GDM1 (cell line): ENCODE measurements around the gene IFNA17.
A peak's percentile ranks its signal among the peaks of the same experiment; 100 is the strongest.
"Not testable (repeated sequence)": the region's sequence is repeated elsewhere in the genome, so short reads cannot be mapped to it uniquely, and the experiment has no call there.

ENCODE experiments used
- DNase-seq: peaks from one replicate; lab custom pipeline; 2025; lab: John Stamatoyannopoulos, UW

The IFNA17 gene

GRCh38 chr9:21228122-21228521 is at the start of gene IFNA17:
Gene IFNA17, minus strand, starts transcription at chr9:21228222. Its CDS starts 49 bp downstream, at chr9:21228173.
- no peak for DNase-seq

DNA sequence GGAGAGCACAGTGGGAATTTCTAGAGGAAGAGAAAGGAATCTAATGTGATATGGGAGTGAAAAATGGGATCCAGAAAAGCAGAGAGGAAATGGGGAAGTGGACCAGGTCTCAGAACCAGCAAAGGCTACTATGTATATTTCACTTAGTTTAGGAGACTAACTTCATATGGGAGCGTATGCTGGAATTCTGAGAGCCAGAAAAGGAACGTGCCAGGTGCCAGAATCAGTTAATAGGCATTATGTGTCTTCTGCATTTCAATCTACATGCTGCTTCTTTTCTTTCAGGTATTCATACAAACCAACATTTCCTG is 40.3 kb upstream of the IFNA17 start:
- no peak for DNase-seq

- no peak for DNase-seq
Measured at GRCh38 chr9:21267485-21268346, 39.7 kb upstream of the IFNA17 start.

GRCh38 chr9:21266733-21267484 is 38.9 kb upstream of the IFNA17 start:
- DNase-seq, result no peak

DNA sequence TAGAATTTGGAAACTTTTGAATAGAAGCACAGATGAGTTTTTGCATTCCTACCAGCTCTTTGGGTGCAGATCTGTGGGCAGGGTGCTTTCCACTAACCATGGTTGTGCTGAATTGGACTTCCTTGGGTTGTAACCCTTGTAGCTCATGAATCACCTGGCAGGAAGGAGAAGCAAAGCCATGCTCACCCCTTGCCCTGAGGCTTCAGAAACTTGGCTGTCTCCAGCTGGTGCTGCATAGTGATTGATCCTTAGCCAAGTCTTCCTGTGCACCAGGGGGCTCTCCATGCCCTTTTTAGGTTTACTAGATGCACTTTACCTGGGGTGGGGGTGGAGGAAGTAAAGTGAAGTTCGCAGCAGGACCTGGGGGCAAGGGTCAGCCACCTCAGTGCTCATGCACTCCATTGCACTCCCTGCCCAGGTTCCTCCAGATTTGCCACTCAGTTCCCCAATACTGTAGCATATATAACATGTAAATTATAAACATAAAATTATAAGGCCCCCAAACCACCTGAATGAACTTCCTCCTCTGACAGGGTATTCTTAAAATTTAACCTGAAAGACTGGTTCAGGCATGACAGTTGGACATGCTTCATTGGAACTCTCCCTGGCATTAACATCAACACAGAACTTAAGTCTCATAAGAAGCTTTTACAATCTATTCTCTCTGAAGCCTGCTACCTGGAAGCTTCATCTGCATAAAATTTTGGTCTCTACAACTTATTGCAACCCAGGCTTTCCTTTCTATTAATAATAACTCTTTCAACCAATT is 37.6 kb upstream of the IFNA17 start:
- DNase-seq, result no peak

- DNase-seq, result no peak
Measured at GRCh38 chr9:21255538-21256212, 27.7 kb upstream of the IFNA17 start.

- DNase-seq, result peak; percentile 52
Measured at GRCh38 chr9:21252721-21253547, 24.9 kb upstream of the IFNA17 start.

DNA sequence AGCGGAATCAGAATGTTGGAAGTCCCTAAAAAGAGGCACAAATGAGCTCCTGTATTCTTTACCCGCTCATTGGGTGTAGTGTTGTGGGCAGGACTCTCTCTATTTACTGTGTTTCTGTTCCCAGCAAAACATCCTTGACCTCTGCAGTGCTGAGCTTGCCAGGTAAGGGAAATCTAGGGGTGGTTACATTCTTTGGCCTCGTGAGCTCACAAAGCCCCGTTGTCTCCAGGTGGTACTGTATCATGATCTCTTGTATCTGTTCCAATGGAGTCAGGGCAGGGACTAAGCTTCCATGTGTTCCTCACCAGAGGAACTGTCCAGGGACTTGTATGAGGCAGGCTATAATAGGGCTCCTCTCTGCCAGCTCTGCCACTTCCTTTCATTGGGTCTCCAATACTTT is 23.6 kb upstream of the IFNA17 start:
- DNase-seq, result no peak

DNA sequence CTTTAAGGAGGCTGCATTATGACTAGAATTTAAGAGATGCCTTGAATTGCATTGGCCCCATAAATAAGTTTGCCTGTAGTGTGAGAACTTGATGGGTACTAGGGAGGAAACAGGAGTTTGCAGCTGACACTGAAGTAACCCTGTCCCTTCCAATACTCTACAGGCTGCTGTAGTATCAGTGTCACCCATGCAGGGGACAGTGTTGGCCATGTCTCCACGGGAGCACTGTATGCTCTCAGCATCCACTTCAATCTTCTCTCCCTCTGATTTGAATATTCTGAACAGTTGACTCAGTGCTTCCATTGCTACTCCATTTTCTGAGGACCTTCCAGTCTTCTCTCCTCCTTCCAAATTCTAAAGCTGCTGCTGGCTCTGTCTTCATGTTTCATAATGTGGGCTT is 23.2 kb upstream of the IFNA17 start:
- no peak for DNase-seq

DNA sequence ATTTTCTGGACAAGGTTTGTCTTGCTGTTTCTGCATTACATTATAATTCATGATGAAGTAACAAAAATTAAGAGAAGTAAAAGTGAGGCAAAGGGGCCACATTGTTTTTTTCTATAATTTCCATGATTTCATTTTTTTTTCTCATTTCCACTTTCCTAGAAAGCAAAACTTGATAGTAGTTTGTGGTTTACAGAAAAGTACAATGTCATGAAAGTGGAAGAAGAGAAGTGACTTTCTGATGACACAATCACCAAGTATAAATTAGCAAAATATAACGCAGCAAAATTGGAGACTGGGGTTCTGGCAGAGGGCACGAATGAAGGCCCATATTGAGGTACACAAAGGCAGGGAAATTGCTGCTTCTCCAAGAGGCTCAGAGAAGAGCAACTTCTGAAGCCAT is 16.8 kb upstream of the IFNA17 start:
- no peak for DNase-seq

GRCh38 chr9:21239911-21240310 is 11.9 kb upstream of the IFNA17 start, which contains the start of gene IFNA14:
Gene IFNA14, minus strand, starts transcription at chr9:21240005. Its CDS starts 70 bp downstream, at chr9:21239935.
- no peak for DNase-seq

- DNase-seq, result not testable (repeated sequence)
Measured at GRCh38 chr9:21236360-21236714, 8.3 kb upstream of the IFNA17 start.

- DNase-seq, result peak; percentile 38
Measured at GRCh38 chr9:21235468-21236359, 7.7 kb upstream of the IFNA17 start.

- no peak for DNase-seq
Measured at GRCh38 chr9:21234153-21234687, 6.2 kb upstream of the IFNA17 start.

DNA sequence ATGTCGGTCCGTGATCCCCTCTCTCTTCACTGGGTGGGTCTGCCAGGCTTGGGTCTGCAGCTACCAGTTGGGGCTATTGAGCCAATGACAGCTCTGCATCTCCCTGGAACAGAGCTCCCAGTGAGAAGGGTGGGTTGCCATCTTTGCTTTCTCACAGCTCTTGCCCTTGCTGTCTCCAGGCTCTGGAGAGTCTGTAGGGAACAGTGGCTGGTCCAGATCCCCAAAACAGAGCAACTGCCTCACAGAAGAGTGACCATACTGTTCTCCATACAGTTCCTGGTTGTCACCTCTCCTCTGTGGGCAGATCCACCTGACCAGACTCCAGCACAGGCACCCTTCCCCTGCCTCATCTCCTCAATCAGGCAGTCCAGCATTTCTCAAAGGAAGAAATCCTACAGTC is 5.2 kb upstream of the IFNA17 start:
- DNase-seq, result no peak

DNA sequence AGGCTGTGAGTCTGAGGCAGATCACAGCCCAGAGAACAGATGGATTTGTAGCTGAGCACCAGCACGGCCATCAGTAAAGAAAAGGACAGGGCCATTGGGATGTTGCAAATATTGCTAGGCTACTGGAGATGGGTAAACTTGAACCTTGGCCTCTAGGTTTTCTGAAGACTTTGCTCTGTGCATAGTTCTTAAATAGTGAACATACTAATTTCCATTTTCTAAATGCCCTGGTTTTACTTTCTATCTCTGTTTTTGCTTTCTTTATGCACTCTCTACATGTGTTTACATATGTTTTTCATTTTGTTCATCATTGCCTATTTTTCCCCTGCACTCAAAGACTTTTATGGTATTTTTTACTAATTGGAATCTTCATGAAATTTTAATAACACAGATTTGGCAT is 10.8 kb downstream of the IFNA17 start, which contains the start of gene IFNA16:
Gene IFNA16, minus strand, starts transcription at position 101 of the 400 bp plus-strand sequence. Its CDS starts 6 bp downstream, at position 95.
- DNase-seq, result not testable (repeated sequence)

DNA sequence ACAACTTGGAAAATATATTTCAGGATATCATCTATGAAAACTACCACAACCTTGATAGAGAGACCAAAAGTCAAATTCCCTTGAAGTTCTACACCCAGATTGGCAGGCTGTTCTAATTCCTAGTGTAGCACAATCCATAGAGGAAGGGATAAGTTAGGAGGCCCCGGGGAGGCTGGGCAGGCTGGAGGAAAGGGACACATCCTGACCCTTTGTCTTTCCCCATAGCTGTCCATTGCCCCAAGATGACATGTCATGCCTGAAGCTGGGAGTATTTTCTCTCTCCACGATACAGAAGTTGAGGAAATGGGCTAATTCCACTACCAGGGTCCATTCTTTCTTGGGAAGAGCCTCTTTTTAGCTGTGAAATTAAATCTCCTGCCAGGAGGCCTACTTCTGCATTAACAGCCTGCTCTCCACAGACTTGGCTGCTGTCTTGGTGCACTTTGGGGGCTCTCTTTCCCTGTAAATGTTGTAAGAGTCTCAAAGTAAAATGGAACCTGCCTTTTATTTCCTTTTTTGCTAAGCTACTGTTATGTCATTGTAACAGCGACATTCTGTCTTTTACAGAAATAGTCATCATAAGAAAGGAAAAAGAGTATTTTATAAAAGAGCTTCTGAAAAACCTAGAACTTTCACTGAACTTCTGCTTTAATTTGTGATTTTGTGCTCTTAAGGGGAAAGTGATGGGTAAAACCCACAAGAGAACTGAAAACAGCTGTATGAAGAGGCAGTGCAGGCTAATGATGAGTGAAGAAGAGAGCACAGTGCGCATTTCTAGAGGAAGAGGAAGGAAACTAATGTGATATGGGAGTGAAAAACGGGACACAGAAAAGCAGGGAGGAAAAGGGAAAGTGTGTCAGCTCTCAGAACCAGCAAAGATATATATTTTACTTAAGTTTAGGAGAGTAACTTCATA is 14.4 kb downstream of the IFNA17 start:
- DNase-seq, result peak; percentile 2

DNA sequence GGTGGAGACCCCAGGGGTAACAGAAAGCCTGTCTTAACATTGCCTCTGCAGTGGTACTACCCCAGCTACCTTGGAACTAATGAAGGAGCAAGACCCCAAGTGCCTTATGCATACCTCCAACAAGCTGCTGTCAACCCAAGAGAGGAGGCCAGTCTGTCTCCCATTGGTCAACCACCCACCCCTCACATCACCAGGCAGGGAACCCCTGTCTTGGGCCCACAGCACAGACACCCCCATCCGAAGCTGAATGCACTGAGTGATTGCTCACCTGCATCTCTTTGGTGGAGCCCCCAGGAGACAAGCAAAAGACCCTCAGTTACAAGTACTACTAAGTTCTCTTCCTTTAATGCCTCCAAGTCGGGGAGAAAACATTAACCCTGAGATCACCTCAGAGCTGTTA is 15.9 kb downstream of the IFNA17 start:
- not testable (repeated sequence) for DNase-seq

GRCh38 chr9:21210782-21211181 is 17.2 kb downstream of the IFNA17 start:
- DNase-seq, result not testable (repeated sequence)
